ENCODE results near the gene MEP1A.
"Not testable (repeated sequence)": the region's sequence is repeated elsewhere in the genome, so short reads cannot be mapped to it uniquely, and the experiment has no call there.

Gene MEP1A

GRCh38 chr6:46777476-46778346 is 15.5 kb upstream of the MEP1A start:
- DNase-seq (ENCODE audit: low read depth) = no peak

- DNase-seq (ENCODE audit: low read depth) = no peak
Measured at GRCh38 chr6:46781478-46782378, 11.5 kb upstream of the MEP1A start.

- no peak for DNase-seq (ENCODE audit: low read depth)
Measured at GRCh38 chr6:46784535-46784934, 8.7 kb upstream of the MEP1A start.

GRCh38 chr6:46787871-46788540 is 5.2 kb upstream of the MEP1A start:
- DNase-seq (ENCODE audit: low read depth) = no peak

GRCh38 chr6:46788791-46789190 is 4.4 kb upstream of the MEP1A start:
- no peak for DNase-seq (ENCODE audit: low read depth)

- no peak for DNase-seq (ENCODE audit: low read depth)
Measured at GRCh38 chr6:46789434-46790354, 3.5 kb upstream of the MEP1A start.

- DNase-seq (ENCODE audit: low read depth) = no peak
Measured at GRCh38 chr6:46790355-46790874, 2.8 kb upstream of the MEP1A start.

- DNase-seq (ENCODE audit: low read depth) = no peak
Measured at GRCh38 chr6:46792635-46793034, 554 bp upstream of the MEP1A start.

- no peak for DNase-seq (ENCODE audit: low read depth)
Measured at GRCh38 chr6:46794068-46794467, 879 bp downstream of the MEP1A start.

GRCh38 chr6:46795816-46796215 is 2.6 kb downstream of the MEP1A start:
- no peak for DNase-seq (ENCODE audit: low read depth)

GRCh38 chr6:46796848-46797580 is 3.8 kb downstream of the MEP1A start:
- DNase-seq (ENCODE audit: low read depth) = no peak

- no peak for DNase-seq (ENCODE audit: low read depth)
Measured at GRCh38 chr6:46799657-46800056, 6.5 kb downstream of the MEP1A start.

- DNase-seq (ENCODE audit: low read depth) = no peak
Measured at GRCh38 chr6:46808806-46809205, 15.6 kb downstream of the MEP1A start.

GRCh38 chr6:46815130-46815529 is 21.9 kb downstream of the MEP1A start:
- no peak for DNase-seq (ENCODE audit: low read depth)

GRCh38 chr6:46816626-46817025 is 23.4 kb downstream of the MEP1A start:
- no peak for DNase-seq (ENCODE audit: low read depth)

GRCh38 chr6:46819561-46819960 is 26.4 kb downstream of the MEP1A start:
- no peak for DNase-seq (ENCODE audit: low read depth)

GRCh38 chr6:46821458-46821881 is 28.3 kb downstream of the MEP1A start:
- no peak for DNase-seq (ENCODE audit: low read depth)

- DNase-seq (ENCODE audit: low read depth) = no peak
Measured at GRCh38 chr6:46828939-46829338, 35.8 kb downstream of the MEP1A start.

- no peak for DNase-seq (ENCODE audit: low read depth)
Measured at GRCh38 chr6:46832816-46833215, 39.6 kb downstream of the MEP1A start.

GRCh38 chr6:46834257-46834916 is 41.2 kb downstream of the MEP1A start:
- DNase-seq (ENCODE audit: low read depth) = not testable (repeated sequence)
